CD4-positive, alpha-beta T cell treated with Interleukin-15 for 4 hours (primary cell): Measurements from ENCODE around the gene NEUROD2.
"Not testable (repeated sequence)": the region's sequence is repeated elsewhere in the genome, so short reads cannot be mapped to it uniquely, and the experiment has no call there.

Experiments
- DNase-seq: peaks from one replicate; pipeline ENCODE4 v3.0.0-alpha.2; 2020; ENCODE audit warnings: low spot score

The NEUROD2 gene

GRCh38 chr17:39602533-39603303 lies 5.0 kb downstream of the NEUROD2 start:
- DNase-seq = no peak

GRCh38 chr17:39601758-39602532 lies 5.8 kb downstream of the NEUROD2 start:
- no peak for DNase-seq

GRCh38 chr17:39600997-39601597 lies 6.6 kb downstream of the NEUROD2 start:
- DNase-seq = no peak

- DNase-seq = no peak
These were observed 7.3 kb downstream of the NEUROD2 start for GRCh38 chr17:39600288-39600996.

- no peak for DNase-seq
These were observed 8.0 kb downstream of the NEUROD2 start for GRCh38 chr17:39599665-39600231.

- DNase-seq = no peak
These were observed 8.6 kb downstream of the NEUROD2 start for GRCh38 chr17:39599004-39599664.

- no peak for DNase-seq
These were observed 9.1 kb downstream of the NEUROD2 start for GRCh38 chr17:39598630-39599003.

GRCh38 chr17:39598047-39598481 lies 9.7 kb downstream of the NEUROD2 start:
- no peak for DNase-seq

- no peak for DNase-seq
These were observed 10.2 kb downstream of the NEUROD2 start for GRCh38 chr17:39597372-39598046.

GRCh38 chr17:39596543-39597267 lies 11.0 kb downstream of the NEUROD2 start:
- no peak for DNase-seq

GRCh38 chr17:39595928-39596510 lies 11.7 kb downstream of the NEUROD2 start:
- DNase-seq = no peak

- DNase-seq = no peak
These were observed 12.4 kb downstream of the NEUROD2 start for GRCh38 chr17:39595294-39595693.

- no peak for DNase-seq
These were observed 14.3 kb downstream of the NEUROD2 start for GRCh38 chr17:39593371-39593770.

- peak; percentile 21 for DNase-seq
These were observed 15.5 kb downstream of the NEUROD2 start for GRCh38 chr17:39591958-39592954.

GRCh38 chr17:39590180-39590579 lies 17.5 kb downstream of the NEUROD2 start:
- DNase-seq = not testable (repeated sequence)

GRCh38 chr17:39582658-39583057 lies 25.1 kb downstream of the NEUROD2 start:
- DNase-seq = no peak

- DNase-seq = no peak
These were observed 26.0 kb downstream of the NEUROD2 start for GRCh38 chr17:39581759-39582085.

GRCh38 chr17:39581071-39581758 lies 26.5 kb downstream of the NEUROD2 start:
- no peak for DNase-seq
